MCF 10A (cell line): Measurements from ENCODE around the gene ZC3HAV1. TPM values are rescaled to one million over a fixed set of nuclear protein-coding genes. Genes with fewer than 3 reads are reported as not detected.

Experiments
- BruUV-seq: library from RNA; stranded (reverse); fragments of 400-500 nt; replicated peaks from 2 replicates; lab custom pipeline; 2021; lab: Mats Ljungman, UMichigan
- CTCF ChIA-PET: fragments of 300-600 bp; sonication (Branson Sonifier 250); formaldehyde crosslinking; extraction: SDS; loops from one replicate; lab custom pipeline; 2021; ENCODE audit warnings: antibody characterized with exemption, inconsistent platforms; lab: Yijun Ruan, JAX
- POLR2A ChIA-PET: fragments of 300-600, 350-650 bp; sonication (Branson Sonifier 250); formaldehyde crosslinking; extraction: SDS; loops from one replicate; lab custom pipeline; 2020; ENCODE audit warnings: antibody characterized with exemption, inconsistent platforms; lab: Yijun Ruan, JAX
- DNase-seq: peaks from one replicate; pipeline ENCODE4 v3.0.0-alpha.2; 2018; ENCODE audit not compliant: unreplicated experiment
- H3K27ac Mint-ChIP-seq: one replicate; pipeline ENCODE4 v1.8.0; 2022; ENCODE audit warnings: mild to moderate bottlenecking, low read depth, mixed read lengths; ENCODE audit not compliant: unreplicated experiment
- H3K27me3 Mint-ChIP-seq: one replicate; pipeline ENCODE4 v1.8.0; 2022; ENCODE audit warnings: mixed read lengths; ENCODE audit not compliant: insufficient read depth, unreplicated experiment
- H3K36me3 Mint-ChIP-seq: one replicate; pipeline ENCODE4 v1.8.0; 2022; ENCODE audit warnings: mild to moderate bottlenecking, moderate library complexity, mixed read lengths; ENCODE audit not compliant: insufficient read depth, unreplicated experiment
- H3K4me1 Mint-ChIP-seq: one replicate; pipeline ENCODE4 v1.8.0; 2022; ENCODE audit warnings: mixed read lengths; ENCODE audit not compliant: insufficient read depth, unreplicated experiment
- H3K4me3 Mint-ChIP-seq: one replicate; pipeline ENCODE4 v1.8.0; 2022; ENCODE audit warnings: mild to moderate bottlenecking, moderate library complexity, mixed read lengths; ENCODE audit not compliant: unreplicated experiment
- H3K9me3 Mint-ChIP-seq: one replicate; pipeline ENCODE4 v1.8.0; 2022; ENCODE audit warnings: mixed read lengths; ENCODE audit not compliant: unreplicated experiment
- intact Hi-C: fragments of 100-400 bp; cut with micrococcal nuclease; formaldehyde crosslinking; loops from 2 replicates; pipeline ENCODE4 v1.14.1; 2022
- total RNA-seq: library from RNA; stranded (reverse); gene quantifications from 2 replicates; pipeline ENCODE4 v1.2.3, GENCODE V29; 2022
- TF ChIP-seq, protein P1 (sequence below): fragments of 200-600 bp; IDR thresholded peaks from one replicate; pipeline ENCODE4 v1.8.0; 2022; ENCODE audit warnings: antibody characterized with exemption, mild to moderate bottlenecking; ENCODE audit not compliant: unreplicated experiment

Gene ZC3HAV1
- total RNA-seq, 1 experiment from 2014 or later: 14.2 TPM

- no TSS peak for BruUV-seq
- no peak for DNase-seq
- TF ChIP-seq, protein P1, sequence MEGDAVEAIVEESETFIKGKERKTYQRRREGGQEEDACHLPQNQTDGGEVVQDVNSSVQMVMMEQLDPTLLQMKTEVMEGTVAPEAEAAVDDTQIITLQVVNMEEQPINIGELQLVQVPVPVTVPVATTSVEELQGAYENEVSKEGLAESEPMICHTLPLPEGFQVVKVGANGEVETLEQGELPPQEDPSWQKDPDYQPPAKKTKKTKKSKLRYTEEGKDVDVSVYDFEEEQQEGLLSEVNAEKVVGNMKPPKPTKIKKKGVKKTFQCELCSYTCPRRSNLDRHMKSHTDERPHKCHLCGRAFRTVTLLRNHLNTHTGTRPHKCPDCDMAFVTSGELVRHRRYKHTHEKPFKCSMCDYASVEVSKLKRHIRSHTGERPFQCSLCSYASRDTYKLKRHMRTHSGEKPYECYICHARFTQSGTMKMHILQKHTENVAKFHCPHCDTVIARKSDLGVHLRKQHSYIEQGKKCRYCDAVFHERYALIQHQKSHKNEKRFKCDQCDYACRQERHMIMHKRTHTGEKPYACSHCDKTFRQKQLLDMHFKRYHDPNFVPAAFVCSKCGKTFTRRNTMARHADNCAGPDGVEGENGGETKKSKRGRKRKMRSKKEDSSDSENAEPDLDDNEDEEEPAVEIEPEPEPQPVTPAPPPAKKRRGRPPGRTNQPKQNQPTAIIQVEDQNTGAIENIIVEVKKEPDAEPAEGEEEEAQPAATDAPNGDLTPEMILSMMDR: no peak
- no peak overlapping the region for H3K4me3 Mint-ChIP-seq
- ChIA-PET CTCF (interaction anchor here (0.7 to 1.8 kb wide), 3 partner anchors 16 to 74 kb away, joined by 3 to 9 read pairs (median 6); no protein-coding TSS in a partner anchor), POLR2A (interaction anchor here (0.7 kb wide), 1 partner anchor 13 kb away, joined by 3 read pairs; no protein-coding TSS in a partner anchor)
- H3K36me3 Mint-ChIP-seq: peaks cover 51% of the 10 kb centered on the region
- no peak overlapping the region for H3K27ac Mint-ChIP-seq
- H3K27me3 Mint-ChIP-seq: no peaks in the 10 kb centered on the region
- no peaks in the 10 kb centered on the region for H3K9me3 Mint-ChIP-seq
- H3K4me1 Mint-ChIP-seq: peaks cover 6% of the 10 kb centered on the region
- intact Hi-C loops: no loop called here
Measured at GRCh38 chr7:139092090-139092796, 17.3 kb downstream of the ZC3HAV1 start.

- TF ChIP-seq, protein P1: no peak
- DNase-seq: no peak
- ChIA-PET POLR2A (interaction anchor here (0.7 kb wide), 2 partner anchors 13 to 209 kb away, joined by 3 read pairs; no protein-coding TSS in a partner anchor), CTCF (interaction anchor here (0.7 to 1.8 kb wide), 2 partner anchors 16 to 74 kb away, joined by 3 to 6 read pairs; no protein-coding TSS in a partner anchor)
- Mint-ChIP-seq H3K4me3 (no peak overlapping the region), H3K27me3 (no peaks in the 10 kb centered on the region), H3K4me1 (peaks cover 6% of the 10 kb centered on the region), H3K27ac (no peak overlapping the region), H3K36me3 (peaks cover 57% of the 10 kb centered on the region), H3K9me3 (no peaks in the 10 kb centered on the region)
- intact Hi-C loops: no loop called here
- no TSS peak for BruUV-seq
Measured at GRCh38 chr7:139091677-139091996, 17.9 kb downstream of the ZC3HAV1 start.

- ChIA-PET POLR2A (no interaction called here), CTCF (interaction anchor here (0.6 to 6.9 kb wide), 3 partner anchors 14 to 1245 kb away, joined by 3 to 44 read pairs (median 4); no protein-coding TSS in a partner anchor)
- TF ChIP-seq, protein P1: no peak
- Mint-ChIP-seq H3K4me3 (no peak overlapping the region), H3K27ac (no peak overlapping the region), H3K36me3 (peaks cover 53% of the 10 kb centered on the region), H3K9me3 (no peaks in the 10 kb centered on the region), H3K4me1 (no peaks in the 10 kb centered on the region), H3K27me3 (no peaks in the 10 kb centered on the region)
- DNase-seq: no peak
- intact Hi-C loops: no loop called here
- no TSS peak for BruUV-seq
Measured at GRCh38 chr7:139089118-139089517, 20.4 kb downstream of the ZC3HAV1 start.

GRCh38 chr7:139088268-139088667 is 21.3 kb downstream of the ZC3HAV1 start:
- TF ChIP-seq, protein P1: no peak
- no peak overlapping the region for H3K27ac Mint-ChIP-seq
- intact Hi-C loops: no loop called here
- POLR2A ChIA-PET: interaction anchor here (0.6 to 1.0 kb wide), 2 partner anchors 9 to 14 kb away, joined by 3 read pairs; no protein-coding TSS in a partner anchor
- no peaks in the 10 kb centered on the region for H3K27me3 Mint-ChIP-seq
- DNase-seq: no peak
- CTCF ChIA-PET: interaction anchor here (0.6 to 6.9 kb wide), 4 partner anchors 13 to 1244 kb away, joined by 3 to 44 read pairs (median 4); no protein-coding TSS in a partner anchor
- H3K9me3 Mint-ChIP-seq: no peaks in the 10 kb centered on the region
- BruUV-seq: no TSS peak
- H3K4me3 Mint-ChIP-seq: no peak overlapping the region
- H3K36me3 Mint-ChIP-seq: peaks cover 62% of the 10 kb centered on the region
- no peaks in the 10 kb centered on the region for H3K4me1 Mint-ChIP-seq
